ENCODE results near the gene RPSA.
A peak's percentile ranks its signal among the peaks of the same experiment; 100 is the strongest.
"Not testable (repeated sequence)": the region's sequence is repeated elsewhere in the genome, so short reads cannot be mapped to it uniquely, and the experiment has no call there.

The RPSA gene

DNA sequence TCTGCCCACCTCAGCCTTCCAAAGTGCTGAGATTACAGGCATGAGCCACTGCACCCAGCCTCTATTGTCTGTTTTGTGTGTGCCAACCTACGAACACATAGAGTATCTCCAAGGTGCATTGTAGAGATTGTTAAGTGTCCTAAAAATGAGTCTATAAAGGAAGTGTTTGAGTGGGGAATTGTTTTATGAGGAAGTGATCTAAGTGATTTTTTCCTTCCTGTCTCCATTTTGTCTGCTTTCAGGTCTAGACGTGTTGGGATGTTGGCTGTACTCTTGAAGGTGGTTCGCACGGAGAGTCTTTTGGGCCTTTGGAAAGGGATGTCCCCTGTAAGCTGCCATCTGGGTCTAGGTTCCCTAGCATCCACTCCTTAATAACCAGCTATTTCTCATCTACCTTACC, 16.3 kb upstream of the RPSA start:
- DNase-seq = no peak

DNA sequence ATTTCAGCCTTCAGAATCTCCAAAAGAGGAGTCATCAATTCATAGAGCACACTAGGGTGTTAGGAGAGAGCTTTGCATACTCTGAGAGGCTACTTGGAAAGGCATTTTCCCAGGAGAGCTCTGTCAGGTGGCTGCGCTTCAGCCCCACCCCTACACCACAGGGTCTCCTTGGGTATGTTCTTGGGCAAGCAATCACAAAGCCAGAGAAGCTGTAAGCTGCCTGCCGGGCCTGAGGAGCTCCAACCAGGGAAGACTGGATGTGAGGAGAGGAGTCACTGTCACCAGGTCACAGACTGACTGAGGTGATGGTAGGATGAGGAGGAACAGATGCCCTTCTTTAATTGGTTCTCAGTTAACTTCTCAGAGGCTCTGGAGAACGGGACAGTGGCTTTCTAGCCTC, 9.8 kb upstream of the RPSA start:
- no peak for DNase-seq

DNA sequence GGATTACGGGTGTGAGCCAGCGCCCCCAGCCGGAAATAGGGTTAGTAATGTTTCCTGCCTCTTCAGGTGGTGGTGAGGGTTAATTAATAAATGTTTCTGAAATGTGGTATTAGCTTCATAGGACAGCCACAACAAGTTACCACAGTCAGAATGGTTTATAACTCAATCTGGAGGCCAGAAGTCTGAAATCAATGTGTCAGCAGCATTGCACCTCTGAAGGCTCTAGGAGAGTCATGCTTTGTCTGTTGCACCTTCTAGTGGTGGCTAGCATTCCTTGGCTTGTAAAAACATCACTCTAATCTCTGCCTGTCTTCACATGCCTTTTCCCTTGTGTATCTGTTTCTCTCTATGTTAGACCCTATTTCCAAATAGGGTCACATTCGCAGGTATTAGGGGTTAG, 7.8 kb upstream of the RPSA start:
- DNase-seq = no peak

- no peak for DNase-seq
Observed at GRCh38 chr3:39401983-39402382, 4.5 kb upstream of the RPSA start.

DNA sequence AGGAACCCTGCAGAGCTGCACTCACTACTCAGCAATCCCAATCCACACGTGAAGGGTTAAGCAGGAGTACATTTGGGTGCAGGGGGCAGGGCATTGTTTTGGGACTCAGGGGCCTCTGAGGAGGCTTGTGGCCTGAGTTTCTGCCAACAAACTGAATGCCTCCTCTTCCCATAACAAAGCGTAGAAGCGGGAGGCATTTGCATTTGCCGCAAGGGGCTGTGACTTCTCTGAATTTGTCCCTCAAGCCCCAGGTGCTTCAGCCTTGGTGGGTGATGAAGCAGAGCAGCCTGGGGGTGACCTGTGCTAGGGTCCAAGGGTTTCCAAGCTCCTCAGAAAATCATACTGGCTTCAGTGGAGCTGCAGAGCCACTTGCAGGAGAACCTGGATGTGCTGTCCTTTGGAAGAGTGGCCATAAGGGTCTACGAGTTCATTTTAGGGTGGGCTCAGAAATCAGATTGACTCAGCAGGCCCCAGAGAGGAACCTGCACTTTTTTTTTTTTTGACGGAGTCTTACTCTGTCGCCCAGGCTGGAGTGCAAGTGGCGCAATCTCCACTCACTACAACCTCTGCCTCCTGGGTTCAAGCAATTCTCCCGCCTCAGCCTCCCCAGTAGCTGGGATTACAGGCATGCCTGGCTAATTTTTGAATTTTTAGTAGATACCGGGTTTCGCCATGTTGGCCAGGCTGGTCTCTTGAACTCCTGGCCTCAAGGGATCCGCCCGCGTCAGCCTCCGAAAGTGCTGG, 1.4 kb upstream of the RPSA start:
- no peak for DNase-seq

DNA sequence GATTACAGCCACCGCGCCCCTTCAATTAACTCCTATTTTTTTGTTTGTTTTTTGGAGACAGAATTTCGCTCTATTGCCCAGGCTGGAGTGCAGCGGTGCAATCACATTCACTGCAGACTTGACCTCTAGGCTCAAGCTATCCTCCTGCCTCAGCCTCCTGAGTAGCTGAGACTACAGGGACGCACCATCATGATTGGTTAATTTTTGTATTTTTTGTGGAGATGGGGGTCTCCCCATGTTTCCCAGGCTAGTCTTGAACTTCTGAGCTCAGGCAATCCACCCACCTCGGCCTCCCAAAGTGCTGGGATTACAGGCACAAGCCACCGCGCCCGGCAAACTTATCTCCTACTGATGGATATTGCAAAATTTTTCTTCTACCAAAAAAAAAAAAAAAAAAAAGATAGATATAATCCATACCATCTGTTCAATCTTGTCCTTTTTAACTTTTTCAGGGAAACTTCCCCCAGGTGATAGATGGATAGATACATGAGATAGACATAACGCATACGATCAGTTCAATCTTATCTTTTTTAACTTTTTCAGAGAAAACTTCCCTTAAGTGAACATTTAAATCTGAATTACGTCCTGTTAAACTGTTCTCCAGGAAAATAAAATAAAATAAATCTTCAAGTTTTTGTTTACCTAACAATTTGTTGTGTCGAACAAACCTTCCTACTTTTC, 693 bp upstream of the RPSA start:
- DNase-seq = no peak

GRCh38 chr3:39407259-39407629, 724 bp downstream of the RPSA start:
- DNase-seq = no peak

- DNase-seq = no peak
Observed at GRCh38 chr3:39407773-39408492, 1.4 kb downstream of the RPSA start.

DNA sequence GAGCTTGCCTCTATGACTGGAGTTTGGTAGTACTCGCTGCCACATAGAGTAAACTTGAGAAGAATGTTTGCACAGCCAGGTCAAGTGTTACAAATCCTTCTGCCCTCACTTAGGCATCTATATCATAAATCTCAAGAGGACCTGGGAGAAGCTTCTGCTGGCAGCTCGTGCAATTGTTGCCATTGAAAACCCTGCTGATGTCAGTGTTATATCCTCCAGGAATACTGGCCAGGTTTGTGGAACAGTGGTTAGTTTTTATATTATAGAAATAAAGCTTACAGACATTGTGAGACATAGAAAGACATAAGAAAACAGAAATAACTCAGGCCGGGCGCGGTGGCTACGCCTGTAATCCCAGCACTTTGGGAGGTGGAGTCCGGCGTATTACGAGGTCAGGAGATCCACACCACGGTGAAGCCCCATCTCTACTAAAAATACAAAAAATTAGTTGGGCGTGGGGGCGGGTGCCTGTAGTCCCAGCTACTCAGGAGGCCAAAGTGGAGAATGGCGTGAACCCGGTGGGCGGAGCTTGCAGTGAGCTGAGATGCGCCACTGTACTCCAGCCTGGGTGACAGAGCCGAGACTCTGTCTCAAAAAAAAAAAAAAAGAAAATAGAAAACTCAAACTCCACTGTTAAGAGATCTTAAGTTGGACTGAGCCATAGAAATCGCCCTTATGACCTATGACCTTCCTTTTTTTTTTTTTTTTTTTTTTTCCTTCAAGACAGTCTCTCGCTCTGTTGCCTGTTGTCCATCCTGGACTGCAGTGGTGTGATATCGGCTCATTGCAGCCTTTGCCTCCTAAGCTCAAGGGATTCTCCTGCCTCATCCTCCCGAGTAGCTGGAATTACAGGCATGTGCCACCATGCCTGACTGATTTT, 2.2 kb downstream of the RPSA start:
- peak in 1 of 2 donors; percentile 53 for DNase-seq

GRCh38 chr3:39409514-39410136, 3.1 kb downstream of the RPSA start:
- DNase-seq = no peak

DNA sequence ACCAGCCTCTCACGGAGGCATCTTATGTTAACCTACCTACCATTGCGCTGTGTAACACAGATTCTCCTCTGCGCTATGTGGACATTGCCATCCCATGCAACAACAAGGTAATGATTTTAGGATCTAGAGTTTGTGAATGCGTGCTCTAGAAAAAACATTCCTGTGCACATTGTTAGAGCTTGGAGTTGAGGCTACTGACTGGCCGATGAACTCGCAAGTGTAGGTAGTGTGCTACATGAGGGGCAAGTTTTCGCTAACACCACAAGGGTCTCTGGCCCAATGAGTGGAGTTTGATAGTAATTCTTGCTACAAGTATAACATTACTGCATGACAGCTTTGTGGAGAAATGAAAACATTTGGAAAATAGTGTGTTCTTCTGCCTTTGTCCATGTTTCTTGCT, 4.4 kb downstream of the RPSA start:
- DNase-seq = no peak

GRCh38 chr3:39412668-39413260, 6.2 kb downstream of the RPSA start:
- no peak for DNase-seq

- DNase-seq = no peak
Observed at GRCh38 chr3:39413691-39414420, 7.3 kb downstream of the RPSA start.

- no peak for DNase-seq
Observed at GRCh38 chr3:39414421-39414907, 7.9 kb downstream of the RPSA start.

DNA sequence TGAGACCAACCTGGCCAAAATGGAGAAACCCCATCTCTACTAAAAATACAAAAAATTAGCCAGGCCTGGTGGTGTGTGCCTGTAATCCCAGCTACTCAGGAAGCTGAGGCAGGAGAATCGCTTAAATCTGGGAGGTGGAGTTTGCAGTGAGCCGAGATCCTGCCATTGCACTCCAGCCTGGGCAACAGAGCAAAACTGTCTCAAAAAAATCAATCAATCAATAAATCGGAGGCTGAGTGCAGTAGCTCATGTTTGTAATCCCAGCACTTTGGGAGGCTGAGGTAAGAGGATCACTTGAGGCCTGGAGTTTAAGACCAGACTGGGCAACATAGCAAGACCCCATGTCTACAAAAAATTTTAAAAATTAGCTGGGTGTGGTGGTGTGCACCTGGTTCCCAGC, 8.8 kb downstream of the RPSA start:
- not testable (repeated sequence) for DNase-seq

DNA sequence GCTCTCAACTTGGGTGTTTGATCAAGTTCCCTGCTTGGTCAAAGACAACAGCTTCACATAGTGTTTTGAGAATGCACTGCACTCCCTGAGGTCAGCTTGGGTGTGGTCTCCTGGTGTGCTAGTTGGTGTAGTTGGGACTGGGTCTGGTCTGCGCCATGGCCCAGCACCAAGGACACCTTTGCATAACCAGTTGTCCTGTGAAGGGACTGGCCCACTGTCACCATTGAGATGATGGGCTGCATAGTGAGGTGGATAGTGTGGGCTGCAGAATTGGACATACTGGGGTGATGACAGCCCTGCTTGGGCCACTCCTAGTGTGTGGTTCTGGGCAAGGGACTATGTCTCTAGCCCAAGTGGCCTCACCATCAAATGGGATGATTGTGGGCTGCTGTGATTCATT, 9.5 kb downstream of the RPSA start:
- DNase-seq = no peak

DNA sequence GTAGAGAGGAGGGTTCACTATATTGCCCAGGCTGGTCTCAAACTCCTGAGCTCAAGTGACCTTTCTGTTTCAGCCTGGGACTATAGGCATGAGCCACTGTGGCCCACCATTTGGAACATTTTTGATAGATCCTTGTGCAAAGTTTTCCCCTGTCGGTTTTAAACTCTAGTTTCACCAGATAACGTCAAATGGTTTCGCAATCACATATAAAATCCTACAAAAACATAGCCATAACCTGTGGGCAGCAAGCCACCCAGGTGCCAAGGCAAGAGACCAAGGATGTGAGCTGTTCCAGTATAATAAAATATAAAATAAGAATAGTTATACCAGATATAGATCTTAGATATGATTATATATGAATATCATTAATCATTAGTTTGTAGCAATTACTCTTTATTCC, 10.5 kb downstream of the RPSA start:
- not testable (repeated sequence) for DNase-seq

DNA sequence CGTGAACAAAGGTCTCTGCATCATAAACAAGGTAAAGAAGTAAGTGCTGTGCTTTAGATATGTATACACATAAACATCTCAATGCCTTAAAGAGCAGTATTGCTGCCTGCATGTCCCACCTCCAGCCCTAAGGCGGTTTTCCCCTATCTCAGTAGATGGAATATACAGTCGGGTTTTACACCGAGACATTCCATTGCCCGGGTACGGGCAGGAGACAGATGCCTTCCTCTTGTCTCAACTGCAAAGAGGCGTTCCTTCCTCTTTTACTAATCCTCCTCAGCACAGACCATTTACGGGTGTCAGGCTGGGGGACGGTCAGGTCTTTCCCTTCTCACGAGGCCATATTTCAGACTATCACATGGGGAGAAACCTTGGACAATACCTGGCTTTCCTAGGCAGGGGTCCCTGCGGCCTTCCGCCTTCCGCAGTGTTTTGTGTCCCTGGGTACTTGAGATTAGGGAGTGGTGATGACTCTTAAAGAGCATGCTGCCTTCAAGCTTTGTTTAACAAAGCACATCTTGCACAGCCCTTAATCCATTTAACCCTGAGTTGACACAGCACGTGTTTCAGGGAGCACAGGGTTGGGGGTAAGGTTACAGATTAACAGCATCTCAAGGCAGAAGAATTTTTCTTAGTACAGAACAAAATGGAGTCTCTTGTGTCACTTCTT, 12.2 kb downstream of the RPSA start:
- DNase-seq = not testable (repeated sequence)

GRCh38 chr3:39419742-39420315, 13.3 kb downstream of the RPSA start:
- DNase-seq = no peak

DNA sequence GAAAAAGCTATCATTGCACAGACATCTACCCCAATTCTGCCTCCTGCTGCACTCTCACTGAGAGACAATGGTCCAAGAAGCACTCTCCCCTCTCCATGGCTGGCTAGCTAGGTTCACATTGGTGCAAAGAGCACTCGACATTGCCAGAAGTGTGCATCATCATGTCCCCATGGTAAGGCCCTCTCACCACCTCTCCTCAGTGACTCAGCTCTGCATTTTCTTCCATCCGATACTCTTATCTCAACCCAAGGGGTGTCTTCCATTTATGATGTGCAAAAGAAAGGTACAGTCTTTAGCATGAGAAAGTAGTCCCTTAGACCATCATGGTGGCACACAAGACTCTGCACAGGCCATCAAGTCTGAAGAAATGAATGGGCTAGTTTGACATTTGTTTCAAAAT, 14.0 kb downstream of the RPSA start:
- no peak for DNase-seq

Measured in CD4-positive, alpha-beta T cell treated with Interferon alpha-2 for 1 hour (primary cell).